ENCODE measurements around the gene MGAT5.

Gene MGAT5

DNA sequence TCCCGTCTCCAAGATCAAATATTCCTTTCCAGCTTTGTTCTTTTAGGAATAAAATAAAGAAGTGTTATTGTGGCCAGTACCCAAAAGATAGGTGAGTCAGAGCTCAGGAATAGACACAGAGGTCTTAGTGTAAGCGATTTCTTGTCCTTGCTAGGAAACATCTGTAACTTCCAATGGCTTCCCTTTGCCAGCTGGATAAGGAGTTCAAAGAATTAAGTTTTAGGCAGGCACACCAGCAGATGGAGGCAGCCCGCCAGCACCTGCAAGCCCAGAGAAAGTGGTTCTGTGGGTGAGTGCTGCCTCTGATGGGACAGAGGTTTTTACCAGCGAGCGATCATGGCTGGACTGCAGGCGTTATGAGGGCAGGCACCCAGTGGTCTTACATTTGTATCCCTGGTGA lies 125.4 kb downstream of the MGAT5 start:
- Mint-ChIP-seq H3K9me3 (no peaks in the 10 kb centered on the region), H3K36me3 (ENCODE audit: insufficient read depth) (peaks cover 12% of the 10 kb centered on the region), H3K27me3 (no peaks in the 10 kb centered on the region), H3K27ac (ENCODE audit: low read depth) (no peak overlapping the region), H3K4me3 (no peak overlapping the region), H3K4me1 (no peaks in the 10 kb centered on the region)
- DNase-seq (ENCODE audit: low spot score in 2 of 2) (no peak), ATAC-seq (replicated peaks; ENCODE audit: extremely low read depth, poor library complexity, severe bottlenecking) (no peak)

DNA sequence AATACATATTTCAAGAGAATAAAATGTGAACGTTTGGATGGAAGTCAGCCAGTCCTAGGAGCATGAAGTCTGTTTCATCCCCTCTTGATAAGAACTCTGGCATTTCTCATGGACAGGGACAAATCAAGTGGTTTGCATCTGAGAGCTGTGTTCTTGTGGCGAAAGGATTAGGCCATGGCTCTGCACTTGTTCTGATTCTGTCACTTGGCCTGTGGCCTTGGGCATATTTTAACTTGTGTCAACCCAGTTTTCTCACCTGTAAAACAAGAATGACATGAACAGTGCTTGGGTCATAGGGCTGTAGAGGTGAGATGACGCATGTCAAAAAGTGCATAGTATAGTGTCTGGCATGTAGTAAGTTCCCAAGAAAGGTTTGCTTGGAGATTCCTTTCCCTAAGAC lies 125.8 kb downstream of the MGAT5 start:
- Mint-ChIP-seq H3K36me3 (ENCODE audit: insufficient read depth) (peaks cover 13% of the 10 kb centered on the region), H3K4me3 (no peak overlapping the region), H3K9me3 (no peaks in the 10 kb centered on the region), H3K27ac (ENCODE audit: low read depth) (no peak overlapping the region), H3K27me3 (no peaks in the 10 kb centered on the region), H3K4me1 (no peaks in the 10 kb centered on the region)
- DNase-seq (ENCODE audit: low spot score in 2 of 2): no peak
- ATAC-seq (replicated peaks; ENCODE audit: extremely low read depth, poor library complexity, severe bottlenecking): no peak

DNA sequence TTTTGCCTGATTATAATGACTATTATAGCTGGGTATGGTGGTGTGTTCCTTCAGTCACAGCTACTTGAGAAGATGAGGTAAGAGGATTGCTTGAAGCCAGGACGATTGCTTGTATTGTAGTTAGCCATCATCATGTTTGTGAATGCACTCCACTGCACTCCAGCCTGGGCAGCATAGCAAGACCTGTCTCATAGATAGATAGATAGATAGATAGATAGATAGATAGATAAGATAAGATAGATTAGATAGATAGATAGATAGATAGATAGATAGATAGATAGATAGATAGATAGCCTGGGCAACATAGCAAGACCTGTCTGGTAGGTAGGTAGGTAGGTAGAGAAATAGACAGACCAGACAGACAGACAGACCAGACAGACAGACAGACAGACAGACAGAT lies 127.3 kb downstream of the MGAT5 start:
- ATAC-seq (replicated peaks; ENCODE audit: extremely low read depth, poor library complexity, severe bottlenecking) (no peak), DNase-seq (ENCODE audit: low spot score in 2 of 2) (no peak)
- Mint-ChIP-seq H3K4me1 (no peaks in the 10 kb centered on the region), H3K27ac (ENCODE audit: low read depth) (no peak overlapping the region), H3K4me3 (no peak overlapping the region), H3K36me3 (ENCODE audit: insufficient read depth) (peaks cover 11% of the 10 kb centered on the region), H3K9me3 (no peaks in the 10 kb centered on the region), H3K27me3 (no peaks in the 10 kb centered on the region)

DNA sequence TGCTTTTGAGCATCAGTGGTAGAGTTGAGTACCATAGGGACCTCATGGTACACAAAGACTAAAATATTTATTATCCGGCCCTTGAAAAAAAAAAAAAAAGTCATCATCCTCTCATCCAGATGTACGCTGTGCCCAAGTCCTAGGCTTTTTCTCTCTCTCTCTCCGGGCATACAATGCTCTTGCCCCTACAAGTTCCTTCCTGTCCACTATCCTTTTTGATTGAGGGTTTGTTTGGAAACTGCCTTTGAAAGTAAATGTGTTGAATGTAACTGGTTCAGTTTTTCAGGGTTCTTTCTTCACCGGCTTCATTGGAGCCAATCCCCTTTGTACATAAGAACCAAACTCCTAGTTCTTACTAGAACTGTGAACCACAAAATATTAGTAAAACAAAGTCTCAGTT lies 130.3 kb downstream of the MGAT5 start:
- H3K9me3 Mint-ChIP-seq: no peaks in the 10 kb centered on the region
- no peaks in the 10 kb centered on the region for H3K4me1 Mint-ChIP-seq
- peaks cover 5% of the 10 kb centered on the region for H3K36me3 Mint-ChIP-seq (ENCODE audit: insufficient read depth)
- no peak overlapping the region for H3K4me3 Mint-ChIP-seq
- ATAC-seq (replicated peaks; ENCODE audit: extremely low read depth, poor library complexity, severe bottlenecking) (no peak), DNase-seq (ENCODE audit: low spot score in 2 of 2) (no peak)
- no peaks in the 10 kb centered on the region for H3K27me3 Mint-ChIP-seq
- H3K27ac Mint-ChIP-seq (ENCODE audit: low read depth): no peak overlapping the region

DNA sequence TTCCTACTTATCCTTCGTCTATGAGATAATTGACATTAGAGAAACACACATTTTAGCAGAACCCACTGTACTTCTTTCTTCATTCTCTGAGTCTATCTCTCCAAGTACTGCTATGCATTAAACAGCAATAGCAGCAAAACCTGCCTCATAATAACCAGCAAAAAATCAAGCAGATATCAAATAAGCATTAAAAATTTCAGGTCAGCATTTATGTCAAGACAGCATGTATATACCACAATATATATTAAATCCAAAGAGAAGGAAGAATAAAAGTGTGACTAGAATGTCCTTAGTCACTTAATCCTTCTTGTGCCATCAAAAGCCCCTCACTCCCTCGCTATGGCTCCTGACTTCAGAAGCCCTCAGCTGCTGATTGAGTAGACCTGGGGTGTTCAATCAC lies 131.3 kb downstream of the MGAT5 start:
- no peaks in the 10 kb centered on the region for H3K9me3 Mint-ChIP-seq
- no peaks in the 10 kb centered on the region for H3K4me1 Mint-ChIP-seq
- DNase-seq (ENCODE audit: low spot score in 2 of 2) (no peak), ATAC-seq (replicated peaks; ENCODE audit: extremely low read depth, poor library complexity, severe bottlenecking) (no peak)
- no peaks in the 10 kb centered on the region for H3K27me3 Mint-ChIP-seq
- H3K27ac Mint-ChIP-seq (ENCODE audit: low read depth): no peak overlapping the region
- no peak overlapping the region for H3K4me3 Mint-ChIP-seq
- H3K36me3 Mint-ChIP-seq (ENCODE audit: insufficient read depth): peaks cover 5% of the 10 kb centered on the region

DNA sequence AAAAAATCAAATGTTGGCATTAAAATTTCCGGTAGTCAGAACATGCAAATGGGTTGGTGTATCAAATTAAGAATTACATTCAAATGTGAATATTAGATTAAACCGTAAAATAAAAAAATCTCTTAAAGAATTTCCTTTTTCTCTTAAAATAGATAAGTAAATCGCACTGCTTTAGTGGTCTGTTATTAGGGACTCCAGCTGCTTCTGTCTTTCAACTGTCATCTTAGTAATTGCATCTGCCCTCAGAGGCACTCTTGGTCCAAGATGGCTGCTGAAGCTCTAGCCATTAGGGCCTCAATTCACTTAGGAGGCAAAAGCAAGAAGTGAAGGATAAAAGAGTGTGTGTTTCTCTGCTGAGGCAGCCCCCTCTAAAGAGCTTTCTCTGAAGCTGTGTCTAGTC lies 132.4 kb downstream of the MGAT5 start:
- no peaks in the 10 kb centered on the region for H3K27me3 Mint-ChIP-seq
- H3K4me3 Mint-ChIP-seq: no peak overlapping the region
- H3K36me3 Mint-ChIP-seq (ENCODE audit: insufficient read depth): peaks cover 2% of the 10 kb centered on the region
- DNase-seq (ENCODE audit: low spot score in 2 of 2): no peak
- H3K4me1 Mint-ChIP-seq: peaks cover 7% of the 10 kb centered on the region
- no peaks in the 10 kb centered on the region for H3K9me3 Mint-ChIP-seq
- ATAC-seq (replicated peaks; ENCODE audit: extremely low read depth, poor library complexity, severe bottlenecking): no peak
- H3K27ac Mint-ChIP-seq (ENCODE audit: low read depth): no peak overlapping the region

DNA sequence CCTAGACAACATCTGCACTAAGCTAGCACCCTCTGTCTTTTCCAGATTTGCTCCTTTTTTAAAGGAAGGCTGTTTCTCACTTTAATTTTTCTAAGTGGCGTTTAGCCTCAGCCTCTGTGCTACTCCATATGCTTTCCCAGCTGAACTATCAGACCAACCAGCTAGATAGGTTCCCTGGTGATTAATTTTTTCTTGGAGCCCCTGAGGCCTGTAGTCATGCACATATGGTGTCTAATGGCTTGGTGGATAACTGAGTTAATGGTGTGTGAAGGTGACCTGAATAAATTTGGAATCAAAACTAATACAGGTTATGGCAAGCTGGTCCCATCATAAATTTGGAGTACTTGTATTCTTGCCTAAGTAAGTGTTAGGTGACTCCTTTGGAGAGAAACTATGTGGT lies 135.5 kb downstream of the MGAT5 start:
- no peak overlapping the region for H3K4me3 Mint-ChIP-seq
- H3K27me3 Mint-ChIP-seq: no peaks in the 10 kb centered on the region
- H3K27ac Mint-ChIP-seq (ENCODE audit: low read depth): no peak overlapping the region
- no peak for DNase-seq (ENCODE audit: low spot score in 2 of 2)
- peaks cover 11% of the 10 kb centered on the region for H3K4me1 Mint-ChIP-seq
- H3K9me3 Mint-ChIP-seq: no peaks in the 10 kb centered on the region
- no peaks in the 10 kb centered on the region for H3K36me3 Mint-ChIP-seq (ENCODE audit: insufficient read depth)
- ATAC-seq (replicated peaks; ENCODE audit: extremely low read depth, poor library complexity, severe bottlenecking): no peak

DNA sequence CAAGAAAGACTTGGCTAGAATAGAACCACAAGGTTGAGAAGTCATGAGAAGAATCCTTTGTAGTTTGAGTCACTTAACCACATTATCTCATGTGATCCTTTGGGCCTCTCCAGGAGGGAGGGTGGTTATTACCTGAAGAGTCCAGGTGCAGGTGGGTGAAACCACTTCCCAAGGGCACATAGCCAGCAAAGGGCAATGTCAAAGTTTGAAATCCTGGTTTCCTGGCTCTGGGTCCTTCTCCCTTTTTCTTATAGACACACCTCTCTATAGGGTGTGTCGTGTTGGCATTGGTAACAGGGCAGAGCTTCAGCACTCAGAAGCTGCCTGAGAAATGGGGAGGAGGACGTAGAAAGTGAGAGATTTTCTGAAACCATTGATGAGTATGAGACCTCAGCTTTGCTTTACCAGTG lies 137.9 kb downstream of the MGAT5 start:
- no peak overlapping the region for H3K4me3 Mint-ChIP-seq
- peaks cover 11% of the 10 kb centered on the region for H3K4me1 Mint-ChIP-seq
- H3K9me3 Mint-ChIP-seq: no peaks in the 10 kb centered on the region
- no peak overlapping the region for H3K27ac Mint-ChIP-seq (ENCODE audit: low read depth)
- no peaks in the 10 kb centered on the region for H3K27me3 Mint-ChIP-seq
- DNase-seq (ENCODE audit: low spot score in 2 of 2) (no peak), ATAC-seq (replicated peaks; ENCODE audit: extremely low read depth, poor library complexity, severe bottlenecking) (no peak)
- no peaks in the 10 kb centered on the region for H3K36me3 Mint-ChIP-seq (ENCODE audit: insufficient read depth)

DNA sequence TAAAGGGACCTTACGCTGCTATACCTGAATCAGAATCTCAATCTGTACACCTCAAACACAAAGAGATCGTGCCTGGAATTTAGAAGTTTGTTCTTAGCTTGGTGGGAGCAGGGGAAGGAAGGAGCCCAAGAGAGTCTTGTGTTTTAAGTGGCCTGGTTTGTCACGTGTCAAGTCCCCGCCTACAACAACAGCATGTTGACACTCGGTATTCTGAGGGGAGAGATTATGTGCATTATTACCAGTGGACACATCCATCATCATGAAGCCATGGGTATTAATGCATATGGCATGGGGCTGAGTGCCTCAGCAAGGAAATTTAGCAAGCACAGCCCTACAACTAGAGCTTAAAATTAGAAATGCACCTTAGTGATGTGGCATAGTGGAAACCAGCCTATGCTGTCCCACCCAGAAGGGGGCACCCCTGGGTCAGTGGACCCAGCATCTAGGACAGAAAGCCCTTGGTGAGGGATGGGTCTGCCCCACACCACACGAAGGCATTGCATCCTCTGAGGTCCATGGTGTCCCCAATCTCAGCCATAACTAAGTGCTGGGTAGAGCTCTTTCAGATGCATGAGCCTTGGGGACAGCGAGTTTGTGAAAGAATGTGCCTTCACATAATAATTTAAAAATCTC lies 138.7 kb downstream of the MGAT5 start:
- peak overlapping the region; percentile 24 for H3K27ac Mint-ChIP-seq (ENCODE audit: low read depth)
- H3K36me3 Mint-ChIP-seq (ENCODE audit: insufficient read depth): peaks cover 2% of the 10 kb centered on the region
- no peak overlapping the region for H3K4me3 Mint-ChIP-seq
- peaks cover 11% of the 10 kb centered on the region for H3K4me1 Mint-ChIP-seq
- no peaks in the 10 kb centered on the region for H3K9me3 Mint-ChIP-seq
- no peak for DNase-seq (ENCODE audit: low spot score in 2 of 2)
- H3K27me3 Mint-ChIP-seq: no peaks in the 10 kb centered on the region
- no peak for ATAC-seq (replicated peaks; ENCODE audit: extremely low read depth, poor library complexity, severe bottlenecking)

DNA sequence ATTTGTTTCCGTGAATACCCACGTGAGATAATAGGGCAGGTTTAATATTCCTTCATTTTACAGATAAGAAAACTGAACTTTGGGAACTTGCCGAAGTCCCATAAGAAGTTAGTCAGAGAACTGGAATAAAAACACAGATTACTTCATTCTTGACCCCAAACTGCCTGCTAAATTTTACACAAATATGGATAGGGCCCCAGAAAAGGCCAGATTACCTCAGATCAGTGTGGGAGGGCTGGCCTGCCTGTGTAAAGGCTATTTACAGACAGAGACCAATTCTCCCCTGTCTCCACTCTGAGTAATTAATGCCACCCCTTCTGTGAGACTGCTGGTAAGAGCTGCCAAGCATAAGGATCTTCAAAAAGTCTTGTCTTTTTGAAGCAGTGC lies 139.2 kb downstream of the MGAT5 start:
- ATAC-seq (replicated peaks; ENCODE audit: extremely low read depth, poor library complexity, severe bottlenecking) (no peak), DNase-seq (ENCODE audit: low spot score in 2 of 2) (no peak)
- no peak overlapping the region for H3K27ac Mint-ChIP-seq (ENCODE audit: low read depth)
- H3K27me3 Mint-ChIP-seq: no peaks in the 10 kb centered on the region
- H3K4me1 Mint-ChIP-seq: peaks cover 11% of the 10 kb centered on the region
- H3K4me3 Mint-ChIP-seq: no peak overlapping the region
- H3K36me3 Mint-ChIP-seq (ENCODE audit: insufficient read depth): peaks cover 3% of the 10 kb centered on the region
- no peaks in the 10 kb centered on the region for H3K9me3 Mint-ChIP-seq

DNA sequence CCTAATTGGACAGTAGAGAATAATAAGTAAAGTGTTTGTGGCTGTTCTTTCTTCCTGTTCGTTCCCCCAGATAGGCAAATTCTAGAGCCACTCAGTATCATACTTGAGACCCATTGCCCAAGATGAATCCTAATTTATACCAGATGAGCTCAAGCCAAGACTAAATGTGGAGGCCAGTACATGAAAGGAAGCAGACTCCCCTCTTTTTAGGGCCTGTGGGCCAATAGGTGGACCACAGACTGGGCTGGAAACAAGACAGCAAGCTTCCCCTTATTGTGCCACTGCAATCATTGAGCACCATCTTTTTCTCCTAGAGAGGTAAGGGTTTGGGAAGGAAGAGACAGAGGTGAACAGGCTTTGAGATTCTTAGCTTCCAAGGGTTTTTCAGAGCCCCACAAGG lies 141.9 kb downstream of the MGAT5 start:
- no peaks in the 10 kb centered on the region for H3K27me3 Mint-ChIP-seq
- no peak overlapping the region for H3K4me3 Mint-ChIP-seq
- H3K4me1 Mint-ChIP-seq: peaks cover 11% of the 10 kb centered on the region
- H3K9me3 Mint-ChIP-seq: no peaks in the 10 kb centered on the region
- no peak overlapping the region for H3K27ac Mint-ChIP-seq (ENCODE audit: low read depth)
- no peak for DNase-seq (ENCODE audit: low spot score in 2 of 2)
- no peak for ATAC-seq (replicated peaks; ENCODE audit: extremely low read depth, poor library complexity, severe bottlenecking)
- H3K36me3 Mint-ChIP-seq (ENCODE audit: insufficient read depth): peaks cover 3% of the 10 kb centered on the region

DNA sequence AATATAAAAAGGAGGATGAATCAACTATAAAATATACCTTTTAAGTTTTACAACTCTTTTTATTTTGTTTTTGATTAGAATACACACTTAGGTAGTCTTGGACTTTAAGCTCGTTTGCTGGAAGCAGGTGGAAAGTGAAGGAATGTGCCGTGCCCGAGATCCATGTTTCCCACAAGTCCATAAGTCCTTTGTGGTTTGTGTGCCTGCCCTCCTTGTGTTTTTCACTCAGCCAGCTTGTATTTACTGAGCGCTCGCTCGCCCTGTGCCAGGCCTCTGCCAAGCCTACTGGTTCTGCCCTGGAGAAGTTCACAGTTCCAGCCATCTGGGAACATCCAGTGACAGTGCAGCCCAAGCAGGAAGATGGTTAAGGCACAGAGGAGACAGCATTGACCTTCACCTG lies 142.6 kb downstream of the MGAT5 start:
- peaks cover 3% of the 10 kb centered on the region for H3K36me3 Mint-ChIP-seq (ENCODE audit: insufficient read depth)
- no peaks in the 10 kb centered on the region for H3K9me3 Mint-ChIP-seq
- DNase-seq (ENCODE audit: low spot score in 2 of 2): no peak
- no peak for ATAC-seq (replicated peaks; ENCODE audit: extremely low read depth, poor library complexity, severe bottlenecking)
- no peak overlapping the region for H3K4me3 Mint-ChIP-seq
- peaks cover 11% of the 10 kb centered on the region for H3K4me1 Mint-ChIP-seq
- no peak overlapping the region for H3K27ac Mint-ChIP-seq (ENCODE audit: low read depth)
- H3K27me3 Mint-ChIP-seq: no peaks in the 10 kb centered on the region

DNA sequence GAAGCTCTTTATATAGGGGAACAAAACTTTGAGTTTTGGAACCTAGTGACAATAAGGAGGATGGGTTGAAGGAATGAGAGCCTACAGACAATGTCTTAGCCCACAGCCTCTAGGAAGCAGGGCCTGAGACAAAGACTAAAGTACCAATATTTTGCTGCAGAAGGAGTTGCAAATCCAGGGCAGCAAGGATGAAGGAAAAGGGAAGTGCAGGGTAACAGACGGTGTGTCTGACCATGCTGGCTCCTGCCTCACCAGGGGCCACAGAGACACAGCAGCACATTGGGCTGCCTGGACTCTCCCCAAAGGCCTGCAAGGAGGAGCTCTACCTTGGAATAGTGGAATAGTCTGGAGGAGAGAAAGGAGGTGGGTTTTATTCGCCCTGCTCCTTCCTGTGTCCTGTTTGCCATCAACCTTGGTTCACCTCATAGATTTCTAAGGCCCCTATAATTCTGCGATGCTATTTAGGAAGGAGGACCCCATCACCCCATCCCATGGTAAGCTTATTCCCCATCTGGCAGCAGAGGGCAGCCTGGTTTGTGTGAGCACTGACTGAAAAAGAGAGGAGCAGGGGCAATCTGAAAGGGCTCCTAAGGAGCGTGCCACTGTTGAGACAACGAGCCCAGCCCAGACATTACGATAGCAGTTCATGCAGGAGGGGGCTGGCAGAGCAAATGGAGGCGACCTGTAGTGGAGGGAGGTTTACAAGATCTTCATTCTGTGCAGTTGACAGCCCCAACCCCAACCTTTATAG lies 143.4 kb downstream of the MGAT5 start:
- no peak for ATAC-seq (replicated peaks; ENCODE audit: extremely low read depth, poor library complexity, severe bottlenecking)
- Mint-ChIP-seq H3K36me3 (ENCODE audit: insufficient read depth) (peaks cover 5% of the 10 kb centered on the region), H3K27ac (ENCODE audit: low read depth) (no peak overlapping the region)

More for the DNA sequence above, 143.4 kb downstream of the MGAT5 start:
- Mint-ChIP-seq H3K9me3 (no peaks in the 10 kb centered on the region), H3K4me3 (no peak overlapping the region), H3K4me1 (peaks cover 8% of the 10 kb centered on the region), H3K27me3 (no peaks in the 10 kb centered on the region)
- DNase-seq (ENCODE audit: low spot score in 2 of 2): no peak
